ENCODE data around the gene ARFGEF2. TPM values are rescaled to one million over a fixed set of nuclear protein-coding genes. Genes with fewer than 3 reads are reported as not detected.

The ARFGEF2 gene
- total and polyA plus RNA-seq, 10 of the 15 experiments (the other 5 are each of a cell fraction or from before 2014, with no cell fraction given) = 5.2 to 24.1 (median 17.7) TPM

DNA sequence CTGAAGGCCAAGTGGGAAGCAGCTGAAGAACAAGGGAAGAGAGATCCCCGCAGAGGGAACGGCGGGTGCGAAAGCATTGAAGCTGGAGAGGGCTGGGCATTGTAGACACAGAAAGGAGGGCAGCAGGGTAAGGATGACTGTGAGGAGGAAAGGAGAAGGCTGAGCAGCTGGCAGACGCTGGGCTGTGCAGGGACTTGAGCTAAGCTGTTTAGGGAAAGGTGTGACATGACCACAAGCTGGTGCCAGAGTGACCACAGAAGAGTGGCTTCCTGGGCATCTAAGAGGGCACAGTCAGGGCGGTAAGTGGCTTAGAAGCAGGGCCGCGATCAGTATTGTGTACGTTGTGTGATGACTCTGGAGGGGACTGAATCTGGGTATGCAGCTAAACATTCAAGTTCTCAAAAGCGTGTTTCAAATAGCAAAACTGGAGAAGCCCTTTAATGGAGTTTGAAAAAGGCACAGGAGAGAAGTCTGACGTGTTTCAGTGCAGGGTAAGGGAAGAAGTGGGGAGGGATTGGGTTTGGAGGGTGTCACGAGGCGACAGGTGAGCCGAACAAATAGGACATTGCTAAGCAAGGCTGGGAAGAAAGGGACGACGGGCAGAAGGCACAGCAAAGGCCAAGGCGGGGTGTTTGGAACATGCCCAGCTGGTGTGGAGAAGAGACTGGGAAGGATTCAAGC is 46.1 kb upstream of the ARFGEF2 start (continued):
- TF ChIP-seq, protein P1, sequence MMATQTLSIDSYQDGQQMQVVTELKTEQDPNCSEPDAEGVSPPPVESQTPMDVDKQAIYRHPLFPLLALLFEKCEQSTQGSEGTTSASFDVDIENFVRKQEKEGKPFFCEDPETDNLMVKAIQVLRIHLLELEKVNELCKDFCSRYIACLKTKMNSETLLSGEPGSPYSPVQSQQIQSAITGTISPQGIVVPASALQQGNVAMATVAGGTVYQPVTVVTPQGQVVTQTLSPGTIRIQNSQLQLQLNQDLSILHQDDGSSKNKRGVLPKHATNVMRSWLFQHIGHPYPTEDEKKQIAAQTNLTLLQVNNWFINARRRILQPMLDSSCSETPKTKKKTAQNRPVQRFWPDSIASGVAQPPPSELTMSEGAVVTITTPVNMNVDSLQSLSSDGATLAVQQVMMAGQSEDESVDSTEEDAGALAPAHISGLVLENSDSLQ (IDR thresholded peaks at IDR 0.05) = no peak
- TF ChIP-seq BRCA1 (IDR thresholded peaks at IDR 0.05; ENCODE audit: low read depth, low read length) (no peak), EGR1 (IDR thresholded peaks at IDR 0.05; ENCODE audit: borderline replicate concordance in 1 of 2, low read depth in 2 of 2, low read length in 2 of 2) (no peak), FOXM1 (IDR thresholded peaks at IDR 0.05; ENCODE audit: low read depth, low read length) (no peak), RELA (IDR thresholded peaks at IDR 0.05; ENCODE audit: borderline replicate concordance, partially characterized antibody) (no peak), SIX5 (IDR thresholded peaks at IDR 0.05; ENCODE audit: low read depth, low read length, severe bottlenecking) (no peak), MYB (IDR thresholded peaks at IDR 0.05; ENCODE audit: borderline replicate concordance, low read depth, low read length) (no peak), RUNX3 (IDR thresholded peaks at IDR 0.05; ENCODE audit: low read length) (no peak)

DNA sequence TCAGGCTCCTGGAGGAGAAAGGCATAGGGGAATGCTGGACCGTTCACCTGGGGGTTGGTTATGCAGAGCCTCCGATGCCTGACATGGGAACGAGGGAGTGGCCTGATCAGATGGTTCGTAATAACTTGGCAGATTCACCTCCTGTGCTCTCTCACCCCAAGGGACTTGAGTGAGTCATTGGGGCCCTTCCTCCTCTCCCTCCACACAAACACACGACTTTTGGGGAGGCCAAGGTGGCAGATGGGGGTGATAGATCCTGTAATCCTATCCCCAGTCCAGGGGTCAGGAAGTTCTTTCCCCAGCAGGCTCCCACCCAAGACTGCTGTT is 45.6 kb upstream of the ARFGEF2 start:
- Histone ChIP-seq H3K4me2 (ENCODE audit: control insufficient read depth, insufficient read depth) (no peak overlapping the region), H3K9me3 (replicated peaks; ENCODE audit: control insufficient read depth, insufficient read depth, low read length) (no peaks in the 10 kb centered on the region), H3K36me3 (ENCODE audit: control insufficient read depth in 2 of 2, insufficient read depth in 2 of 2, low read length in 1 of 2) (no peaks in the 10 kb centered on the region), H3K4me3 (no peak overlapping the region), H4K20me1 (ENCODE audit: control insufficient read depth, insufficient read depth) (no peaks in the 10 kb centered on the region), H3K79me2 (ENCODE audit: control insufficient read depth, insufficient read depth, low read length) (no peaks in the 10 kb centered on the region), H3K27ac (ENCODE audit: control insufficient read depth, insufficient read depth) (no peak overlapping the region), H3K27me3 (replicated peaks in 1 of 2; ENCODE audit: control insufficient read depth in 2 of 2, insufficient read depth in 2 of 2, low read length in 1 of 2) (no peaks in the 10 kb centered on the region), H3K9ac (ENCODE audit: control insufficient read depth, insufficient read depth, low read length) (no peak overlapping the region), H3K4me1 (ENCODE audit: control insufficient read depth, insufficient read depth, low read length) (peaks cover 5% of the 10 kb centered on the region), H2AFZ (ENCODE audit: control insufficient read depth, low read depth, low read length) (peak overlapping the region; percentile 5; the same call in 1 of the 2 replicates)
- intact Hi-C loops (cut with micrococcal nuclease; ENCODE audit: unreplicated experiment) (no loop called here), in situ Hi-C loops (cut with MboI) (no loop called here)
- DNase-seq (ENCODE audit: low read depth, low spot score) (no peak), FAIRE-seq (no peak), ATAC-seq (peak; percentile 49)
- TF ChIP-seq MEF2B (IDR thresholded peaks at IDR 0.05; ENCODE audit: partially characterized antibody, poor library complexity, severe bottlenecking) (peak; percentile 67), RUNX3 (IDR thresholded peaks at IDR 0.05; ENCODE audit: low read length) (no peak)
- ChIA-PET POLR2A (interaction anchor here (0.6 to 1.2 kb wide), 4 partner anchors 29 to 343 kb away, joined by 3 to 8 read pairs (median 4); partner anchors contain the start of genes DDX27 and PREX1), SMC1A (ENCODE audit: uncharacterized antibody, unreplicated experiment) (interaction anchor here (1.3 to 3.0 kb wide), 4 partner anchors 11 to 30 kb away, joined by 3 to 8 read pairs (median 4); no protein-coding TSS in a partner anchor), CTCF (interaction anchor here (1.2 to 2.0 kb wide), 4 partner anchors 9 to 218 kb away, joined by 3 to 7 read pairs (median 4); no protein-coding TSS in a partner anchor), RAD21 (ENCODE audit: unreplicated experiment) (interaction anchor here (1.0 to 1.7 kb wide), 2 partner anchors 13 to 14 kb away, joined by 3 to 4 read pairs; no protein-coding TSS in a partner anchor)
- WGBS (ENCODE audit: insufficient coverage, insufficient replicate concordance, low lambda C conversion rate, missing lambda C conversion rate) = 37% methylated on average over 5 of the region's 5 CpGs
- no TSS peak for BruUV-seq (replicated peaks)
